ENCODE measurements around the gene CD79B.

DNA sequence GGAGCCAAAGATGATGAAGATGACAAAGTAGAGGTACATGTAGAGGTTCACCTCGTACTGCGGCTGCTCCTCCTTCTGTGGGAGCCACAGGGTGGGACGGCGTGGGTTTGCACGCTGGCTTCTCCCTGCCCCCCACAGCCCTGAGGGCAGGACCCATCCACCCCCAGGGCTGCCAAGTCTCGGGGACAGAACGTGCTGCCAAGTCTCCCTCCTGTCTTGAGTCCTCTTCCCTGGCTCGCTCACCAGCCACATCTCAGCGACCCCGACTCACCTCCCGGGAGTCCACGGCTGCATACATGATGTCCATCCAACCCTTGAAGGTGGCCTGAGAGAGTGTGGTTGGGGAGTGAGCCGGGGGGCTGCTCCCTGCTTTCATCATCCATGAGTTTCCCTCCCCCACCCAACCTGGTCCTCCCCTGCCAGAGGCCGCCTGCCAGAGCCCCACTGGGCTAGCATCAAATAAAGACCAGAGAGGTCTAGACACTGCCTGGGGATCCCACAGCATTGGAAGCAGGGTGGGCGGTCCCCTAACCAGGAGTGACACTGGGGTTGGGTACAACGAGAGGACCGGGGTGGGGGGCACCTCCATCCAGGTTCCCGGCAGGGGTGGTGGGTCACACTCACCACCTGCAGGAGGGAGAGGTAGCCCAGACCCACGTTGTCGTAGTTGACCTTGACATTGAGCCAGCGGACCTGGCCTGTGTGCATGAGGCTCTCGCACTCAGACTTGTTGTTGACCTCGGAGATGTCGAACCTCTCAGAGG is 12.8 kb upstream of the CD79B start:
- TF ChIP-seq ZNF677 (tag by site-specific recombination; IDR thresholded peaks at IDR 0.05), result no peak
- TF ChIP-seq, protein P1, sequence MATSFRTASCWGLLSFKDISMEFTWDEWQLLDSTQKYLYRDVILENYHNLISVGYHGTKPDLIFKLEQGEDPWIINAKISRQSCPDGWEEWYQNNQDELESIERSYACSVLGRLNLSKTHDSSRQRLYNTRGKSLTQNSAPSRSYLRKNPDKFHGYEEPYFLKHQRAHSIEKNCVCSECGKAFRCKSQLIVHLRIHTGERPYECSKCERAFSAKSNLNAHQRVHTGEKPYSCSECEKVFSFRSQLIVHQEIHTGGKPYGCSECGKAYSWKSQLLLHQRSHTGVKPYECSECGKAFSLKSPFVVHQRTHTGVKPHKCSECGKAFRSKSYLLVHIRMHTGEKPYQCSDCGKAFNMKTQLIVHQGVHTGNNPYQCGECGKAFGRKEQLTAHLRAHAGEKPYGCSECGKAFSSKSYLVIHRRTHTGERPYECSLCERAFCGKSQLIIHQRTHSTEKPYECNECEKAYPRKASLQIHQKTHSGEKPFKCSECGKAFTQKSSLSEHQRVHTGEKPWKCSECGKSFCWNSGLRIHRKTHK (tag by site-specific recombination; IDR thresholded peaks at IDR 0.05), result no peak
- TF ChIP-seq, protein P2, sequence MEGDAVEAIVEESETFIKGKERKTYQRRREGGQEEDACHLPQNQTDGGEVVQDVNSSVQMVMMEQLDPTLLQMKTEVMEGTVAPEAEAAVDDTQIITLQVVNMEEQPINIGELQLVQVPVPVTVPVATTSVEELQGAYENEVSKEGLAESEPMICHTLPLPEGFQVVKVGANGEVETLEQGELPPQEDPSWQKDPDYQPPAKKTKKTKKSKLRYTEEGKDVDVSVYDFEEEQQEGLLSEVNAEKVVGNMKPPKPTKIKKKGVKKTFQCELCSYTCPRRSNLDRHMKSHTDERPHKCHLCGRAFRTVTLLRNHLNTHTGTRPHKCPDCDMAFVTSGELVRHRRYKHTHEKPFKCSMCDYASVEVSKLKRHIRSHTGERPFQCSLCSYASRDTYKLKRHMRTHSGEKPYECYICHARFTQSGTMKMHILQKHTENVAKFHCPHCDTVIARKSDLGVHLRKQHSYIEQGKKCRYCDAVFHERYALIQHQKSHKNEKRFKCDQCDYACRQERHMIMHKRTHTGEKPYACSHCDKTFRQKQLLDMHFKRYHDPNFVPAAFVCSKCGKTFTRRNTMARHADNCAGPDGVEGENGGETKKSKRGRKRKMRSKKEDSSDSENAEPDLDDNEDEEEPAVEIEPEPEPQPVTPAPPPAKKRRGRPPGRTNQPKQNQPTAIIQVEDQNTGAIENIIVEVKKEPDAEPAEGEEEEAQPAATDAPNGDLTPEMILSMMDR (tag by site-specific recombination; IDR thresholded peaks at IDR 0.05), result no peak
- no peak for TF ChIP-seq ZNF792 (tag by site-specific recombination; IDR thresholded peaks at IDR 0.05)
- TF ChIP-seq, protein P3, sequence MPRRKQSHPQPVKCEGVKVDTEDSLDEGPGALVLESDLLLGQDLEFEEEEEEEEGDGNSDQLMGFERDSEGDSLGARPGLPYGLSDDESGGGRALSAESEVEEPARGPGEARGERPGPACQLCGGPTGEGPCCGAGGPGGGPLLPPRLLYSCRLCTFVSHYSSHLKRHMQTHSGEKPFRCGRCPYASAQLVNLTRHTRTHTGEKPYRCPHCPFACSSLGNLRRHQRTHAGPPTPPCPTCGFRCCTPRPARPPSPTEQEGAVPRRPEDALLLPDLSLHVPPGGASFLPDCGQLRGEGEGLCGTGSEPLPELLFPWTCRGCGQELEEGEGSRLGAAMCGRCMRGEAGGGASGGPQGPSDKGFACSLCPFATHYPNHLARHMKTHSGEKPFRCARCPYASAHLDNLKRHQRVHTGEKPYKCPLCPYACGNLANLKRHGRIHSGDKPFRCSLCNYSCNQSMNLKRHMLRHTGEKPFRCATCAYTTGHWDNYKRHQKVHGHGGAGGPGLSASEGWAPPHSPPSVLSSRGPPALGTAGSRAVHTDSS (tag by site-specific recombination; IDR thresholded peaks at IDR 0.05), result no peak
- TF ChIP-seq ZNF19 (tag by site-specific recombination; IDR thresholded peaks at IDR 0.05; ENCODE audit: low read depth), result no peak
- TF ChIP-seq SALL2 (tag by site-specific recombination; IDR thresholded peaks at IDR 0.05; ENCODE audit: borderline replicate concordance), result no peak
- TF ChIP-seq, protein P4, sequence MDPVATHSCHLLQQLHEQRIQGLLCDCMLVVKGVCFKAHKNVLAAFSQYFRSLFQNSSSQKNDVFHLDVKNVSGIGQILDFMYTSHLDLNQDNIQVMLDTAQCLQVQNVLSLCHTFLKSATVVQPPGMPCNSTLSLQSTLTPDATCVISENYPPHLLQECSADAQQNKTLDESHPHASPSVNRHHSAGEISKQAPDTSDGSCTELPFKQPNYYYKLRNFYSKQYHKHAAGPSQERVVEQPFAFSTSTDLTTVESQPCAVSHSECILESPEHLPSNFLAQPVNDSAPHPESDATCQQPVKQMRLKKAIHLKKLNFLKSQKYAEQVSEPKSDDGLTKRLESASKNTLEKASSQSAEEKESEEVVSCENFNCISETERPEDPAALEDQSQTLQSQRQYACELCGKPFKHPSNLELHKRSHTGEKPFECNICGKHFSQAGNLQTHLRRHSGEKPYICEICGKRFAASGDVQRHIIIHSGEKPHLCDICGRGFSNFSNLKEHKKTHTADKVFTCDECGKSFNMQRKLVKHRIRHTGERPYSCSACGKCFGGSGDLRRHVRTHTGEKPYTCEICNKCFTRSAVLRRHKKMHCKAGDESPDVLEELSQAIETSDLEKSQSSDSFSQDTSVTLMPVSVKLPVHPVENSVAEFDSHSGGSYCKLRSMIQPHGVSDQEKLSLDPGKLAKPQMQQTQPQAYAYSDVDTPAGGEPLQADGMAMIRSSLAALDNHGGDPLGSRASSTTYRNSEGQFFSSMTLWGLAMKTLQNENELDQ (tag by site-specific recombination; IDR thresholded peaks at IDR 0.05; ENCODE audit: low read depth), result no peak
- no peak for TF ChIP-seq KLF1 (tag by site-specific recombination; IDR thresholded peaks at IDR 0.05)
- TF ChIP-seq, protein P5, sequence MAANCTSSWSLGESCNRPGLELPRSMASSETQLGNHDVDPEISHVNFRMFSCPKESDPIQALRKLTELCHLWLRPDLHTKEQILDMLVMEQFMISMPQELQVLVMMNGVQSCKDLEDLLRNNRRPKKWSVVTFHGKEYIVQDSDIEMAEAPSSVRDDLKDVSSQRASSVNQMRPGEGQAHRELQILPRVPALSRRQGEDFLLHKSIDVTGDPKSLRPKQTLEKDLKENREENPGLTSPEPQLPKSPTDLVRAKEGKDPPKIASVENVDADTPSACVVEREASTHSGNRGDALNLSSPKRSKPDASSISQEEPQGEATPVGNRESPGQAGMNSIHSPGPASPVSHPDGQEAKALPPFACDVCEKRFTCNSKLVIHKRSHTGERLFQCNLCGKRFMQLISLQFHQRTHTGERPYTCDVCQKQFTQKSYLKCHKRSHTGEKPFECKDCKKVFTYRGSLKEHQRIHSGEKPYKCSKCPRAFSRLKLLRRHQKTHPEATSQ (tag by site-specific recombination; IDR thresholded peaks at IDR 0.05), result no peak
- TF ChIP-seq SP2 (tag by site-specific recombination; IDR thresholded peaks at IDR 0.05), result no peak
- TF ChIP-seq TCF7L2 (IDR thresholded peaks at IDR 0.05; ENCODE audit: borderline replicate concordance, low read depth, low read length), result no peak
